Right lobe of liver (tissue), 6 donors: ENCODE data around the gene PEAK1. TPM values are rescaled to one million over a fixed set of nuclear protein-coding genes. Genes with fewer than 3 reads are reported as not detected.

Source experiments
- ATAC-seq, 4 donors: fragments of 200-7000 bp; cut with Tn5 transposase; one replicate each; pipeline ENCODE4 v1.9.1; 2020; ENCODE audit warnings: mild to moderate bottlenecking in 4 of 4, moderate library complexity in 4 of 4
- DNase-seq, 3 donors: peaks; one replicate each; pipeline ENCODE4 v3.0.0-alpha.2; 2020
- H3K27ac ChIP-seq, 3 donors: fragments of 200-600 bp; one replicate each; pipeline ENCODE4 v1.8.0; 2022
- H3K27me3 ChIP-seq, 2 donors: fragments of 200-600 bp; one replicate each; pipeline ENCODE4 v1.8.0; 2022
- H3K36me3 ChIP-seq, 4 donors: fragments of 200-600 bp; sonication (generic) in 1 of 4; one replicate each; pipeline versions ENCODE4 v1.5.1 to v1.8.0; 2017 to 2022; ENCODE audit warnings: control low read depth in 1 of 4
- H3K4me1 ChIP-seq, 4 donors: fragments of 200-600 bp; sonication (generic) in 1 of 4; one replicate each; pipeline versions ENCODE4 v1.5.1 to v1.8.0; 2017 to 2022; ENCODE audit warnings: control low read depth in 1 of 4
- H3K4me3 ChIP-seq, 3 donors: fragments of 200-600 bp; one replicate each; pipeline ENCODE4 v1.8.0; 2022
- H3K9me3 ChIP-seq, 4 donors: fragments of 200-600 bp; sonication (generic) in 1 of 4; one replicate each; pipeline versions ENCODE4 v1.5.1 to v1.8.0; 2017 to 2022; ENCODE audit warnings: control low read depth in 1 of 4
- CTCF ChIP-seq, 4 donors: fragments of 200-600 bp in 3 of 4; fragments of 450-650 bp in 1 of 4; IDR thresholded peaks; one replicate each; pipeline versions ENCODE4 v1.5.1 to v1.8.0; 2016 to 2022; ENCODE audit warnings: antibody characterized with exemption in 4 of 4, mild to moderate bottlenecking in 2 of 4
- POLR2A ChIP-seq: fragments of 450-650 bp; IDR thresholded peaks from one replicate; pipeline ENCODE4 v1.6.1; 2017; ENCODE audit warnings: antibody characterized with exemption, mild to moderate bottlenecking
- WGBS: methylation state at CpG from one replicate; pipeline ENCODE4 v1.1.6; 2018; ENCODE audit warnings: low coverage, low lambda C conversion rate; ENCODE audit not compliant: insufficient coverage; ENCODE audit errors: missing lambda C conversion rate; 5-methylcytosine and 5-hydroxymethylcytosine counted together
- intact Hi-C, 2 donors: fragments of 100-400 bp; cut with DNase I; formaldehyde crosslinking; loops; one replicate each; pipeline versions ENCODE4 v1.11.2 to v1.14.1; 2022
- total RNA-seq, 6 experiments: library from RNA; depleted of rRNA in 2 of 6; stranded (reverse); fragments of >200 nt in 2 of 6; fragmentation: NEBNext Ultra II Directional in 3 of 6; extraction: Animal tissue kit (Norgen Biotek cat#: 25700) in 3 of 6; gene quantifications; one replicate each; pipeline versions ENCODE4 v1.1.0 to v1.2.4, GENCODE V29; 2016 to 2023
- donor health status: DM: no; HTN: yes; CAD: no.
- donor health status: DM: no; HTN: no; CAD: no.
- donor health status: DM: no; HTN: no; CAD: no.
- donor health status: DM: no; HTN: yes; CAD: no.
- donor health status: DM: no; HTN: yes; CAD: no.

The PEAK1 gene
- total RNA-seq, 6 experiments from 2014 or later = 5.9 to 18.4 (median 10.1) TPM

GRCh38 chr15:77430213-77430612 lies 10.3 kb upstream of the PEAK1 start:
- H3K36me3 ChIP-seq = no peaks in the 10 kb centered on the region
- TF ChIP-seq CTCF (IDR thresholded peaks at IDR 0.05) (no peak), POLR2A (no peak)

GRCh38 chr15:77426871-77427270 lies 7.0 kb upstream of the PEAK1 start:
- intact Hi-C loops = no loop called here
- Histone ChIP-seq H3K27me3 (no peaks in the 10 kb centered on the region), H3K27ac (no peak overlapping the region), H3K9me3 (no peaks in the 10 kb centered on the region), H3K4me3 (no peak overlapping the region), H3K4me1 (peaks cover 0 to 20% (median 4%) of the 10 kb centered on the region in 4 donors), H3K36me3 (no peaks in the 10 kb centered on the region)
- DNase-seq (no peak), ATAC-seq (no peak)
- 77% methylated on average over 1 of the region's 1 CpG for WGBS
- no peak for TF ChIP-seq CTCF (IDR thresholded peaks at IDR 0.05)
- no peak for TF ChIP-seq POLR2A

More at GRCh38 chr15:77430213-77430612, 10.3 kb upstream of the PEAK1 start:
- ATAC-seq = no peak
- H3K27ac ChIP-seq = no peak overlapping the region
- H3K4me1 ChIP-seq = no peaks in the 10 kb centered on the region
- H3K9me3 ChIP-seq = no peaks in the 10 kb centered on the region
- H3K27me3 ChIP-seq = no peaks in the 10 kb centered on the region
- intact Hi-C loops = no loop called here
- no peak for DNase-seq
- WGBS = 70% methylated on average over 2 of the region's 2 CpGs
- no peak overlapping the region for H3K4me3 ChIP-seq

GRCh38 chr15:77426377-77426776 lies 6.5 kb upstream of the PEAK1 start:
- Histone ChIP-seq H3K4me1 (peaks cover 0 to 25% (median 4%) of the 10 kb centered on the region in 4 donors), H3K9me3 (no peaks in the 10 kb centered on the region), H3K27ac (no peak overlapping the region), H3K27me3 (no peaks in the 10 kb centered on the region), H3K4me3 (no peak overlapping the region), H3K36me3 (no peaks in the 10 kb centered on the region)
- no peak for TF ChIP-seq POLR2A
- no peak for TF ChIP-seq CTCF (IDR thresholded peaks at IDR 0.05)
- ATAC-seq (no peak), DNase-seq (no peak)
- WGBS = 65% methylated on average over 1 of the region's 1 CpG
- intact Hi-C loops = no loop called here

- Histone ChIP-seq H3K27ac (peak overlapping the region; percentile 64 to 74 (median 66)), H3K4me1 (peaks cover 0 to 25% (median 4%) of the 10 kb centered on the region in 4 donors), H3K4me3 (no peak overlapping the region), H3K9me3 (no peaks in the 10 kb centered on the region), H3K36me3 (no peaks in the 10 kb centered on the region), H3K27me3 (no peaks in the 10 kb centered on the region)
- intact Hi-C loops = no loop called here
- 22% methylated on average over 3 of the region's 3 CpGs for WGBS
- peak; percentile 61 to 70 (median 66) for ATAC-seq
- TF ChIP-seq POLR2A (peak; percentile 74), CTCF (IDR thresholded peaks at IDR 0.05) (no peak)
- peak in 1 of 3 donors; percentile 55 for DNase-seq
These were observed 5.2 kb upstream of the PEAK1 start for GRCh38 chr15:77425104-77425503.

- WGBS = 0% methylated on average over 3 of the region's 3 CpGs
- intact Hi-C loops = no loop called here
- ATAC-seq = no peak
- peak overlapping the region; percentile 55 to 75 (median 75) for H3K4me3 ChIP-seq
- peaks cover 0 to 25% (median 7%) of the 10 kb centered on the region in 4 donors for H3K4me1 ChIP-seq
- H3K27me3 ChIP-seq = no peaks in the 10 kb centered on the region
- H3K27ac ChIP-seq = peak overlapping the region; percentile 88 to 95 (median 93)
- TF ChIP-seq CTCF (IDR thresholded peaks at IDR 0.05) (no peak), POLR2A (no peak)
- no peaks in the 10 kb centered on the region for H3K36me3 ChIP-seq
- peak in 1 of 3 donors; percentile 16 for DNase-seq
- H3K9me3 ChIP-seq = no peaks in the 10 kb centered on the region
These were observed 1.4 kb upstream of the PEAK1 start for GRCh38 chr15:77421370-77421700.
